Bronchial epithelial cell (primary cell): ENCODE measurements around the gene ZNF358. TPM values are rescaled to one million over a fixed set of nuclear protein-coding genes. Genes with fewer than 3 reads are reported as not detected.
A peak's percentile ranks its signal among the peaks of the same experiment; 100 is the strongest.

ENCODE experiments used
- DNase-seq: peaks from one replicate; pipeline ENCODE4 v3.0.0-alpha.2; 2010; ENCODE audit warnings: low read depth
- FAIRE-seq: peaks from 2 replicates; lab custom pipeline; 2011; peaks lifted over from hg19 to GRCh38; lab: Jason Lieb, UNC
- H3K27me3 ChIP-seq: 2 replicates; pipeline ENCODE4 v1.5.1; 2011; ENCODE audit warnings: low read length; ENCODE audit not compliant: control insufficient read depth, insufficient read depth
- H3K36me3 ChIP-seq: 2 replicates; pipeline ENCODE4 v1.5.1; 2011; ENCODE audit warnings: low read length; ENCODE audit not compliant: control insufficient read depth, insufficient read depth
- H3K4me3 ChIP-seq: 2 replicates; pipeline ENCODE4 v1.5.1; 2011; ENCODE audit warnings: mild to moderate bottlenecking, low read depth, low read length, control low read depth
- CTCF ChIP-seq: IDR thresholded peaks from 2 replicates; pipeline ENCODE4 v1.5.1; 2011; ENCODE audit warnings: mild to moderate bottlenecking, moderate library complexity, low read length, control low read depth, inconsistent platforms; ENCODE audit not compliant: insufficient read depth, severe bottlenecking
- total RNA-seq: library from RNA; depleted of rRNA; stranded (reverse); fragments of >200 nt; gene quantifications from 2 replicates; pipeline ENCODE4 v1.2.1, GENCODE V29; 2014

Gene ZNF358
- total RNA-seq, 1 donor from 2014 or later: 3.9 TPM

DNA sequence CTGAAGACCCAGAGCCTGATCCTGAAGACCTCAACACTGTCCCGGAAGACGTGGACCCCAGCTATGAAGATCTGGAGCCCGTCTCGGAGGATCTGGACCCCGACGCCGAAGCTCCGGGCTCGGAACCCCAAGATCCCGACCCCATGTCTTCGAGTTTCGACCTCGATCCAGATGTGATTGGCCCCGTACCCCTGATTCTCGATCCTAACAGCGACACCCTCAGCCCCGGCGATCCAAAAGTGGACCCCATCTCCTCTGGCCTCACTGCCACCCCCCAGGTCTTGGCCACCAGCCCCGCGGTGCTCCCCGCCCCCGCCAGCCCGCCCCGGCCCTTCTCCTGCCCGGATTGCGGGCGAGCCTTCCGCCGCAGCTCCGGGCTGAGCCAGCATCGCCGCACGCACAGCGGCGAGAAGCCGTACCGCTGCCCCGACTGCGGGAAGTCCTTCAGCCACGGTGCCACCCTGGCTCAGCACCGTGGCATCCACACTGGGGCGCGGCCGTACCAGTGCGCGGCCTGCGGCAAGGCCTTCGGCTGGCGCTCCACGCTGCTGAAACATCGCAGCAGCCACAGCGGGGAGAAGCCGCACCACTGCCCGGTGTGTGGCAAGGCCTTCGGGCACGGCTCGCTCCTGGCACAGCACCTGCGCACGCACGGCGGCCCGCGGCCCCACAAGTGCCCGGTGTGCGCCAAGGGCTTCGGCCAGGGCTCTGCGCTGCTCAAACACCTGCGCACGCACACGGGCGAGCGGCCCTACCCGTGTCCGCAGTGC is 3.6 kb downstream of the ZNF358 start:
- FAIRE-seq (no peak), DNase-seq (no peak)
- Histone ChIP-seq H3K4me3 (no peak overlapping the region), H3K27me3 (no peaks in the 10 kb centered on the region), H3K36me3 (no peaks in the 10 kb centered on the region)
- TF ChIP-seq CTCF: no peak

GRCh38 chr19:7520131-7521051 is 4.5 kb downstream of the ZNF358 start:
- Histone ChIP-seq H3K36me3 (no peaks in the 10 kb centered on the region), H3K27me3 (no peaks in the 10 kb centered on the region), H3K4me3 (no peak overlapping the region)
- TF ChIP-seq CTCF: no peak
- FAIRE-seq (no peak), DNase-seq (no peak)

- DNase-seq (no peak), FAIRE-seq (no peak)
- Histone ChIP-seq H3K36me3 (no peaks in the 10 kb centered on the region), H3K27me3 (no peaks in the 10 kb centered on the region), H3K4me3 (no peak overlapping the region)
- TF ChIP-seq CTCF: no peak
Observed at GRCh38 chr19:7521551-7522071, 5.7 kb downstream of the ZNF358 start.

GRCh38 chr19:7522072-7522922 is 6.4 kb downstream of the ZNF358 start, which contains the start of gene MCOLN1:
Gene MCOLN1, plus strand, starts transcription at chr19:7522624. Its CDS starts 127 bp downstream, at chr19:7522751.
- DNase-seq: peak; percentile 85
- peak; percentile 58 for FAIRE-seq
- Histone ChIP-seq H3K27me3 (no peaks in the 10 kb centered on the region), H3K36me3 (no peaks in the 10 kb centered on the region), H3K4me3 (peak within 1 kb of the TSS; percentile 62)
- TF ChIP-seq CTCF: no peak
